GM19035 (cell line): ENCODE data around the gene MS4A6E.
"Not testable (repeated sequence)": the region's sequence is repeated elsewhere in the genome, so short reads cannot be mapped to it uniquely, and the experiment has no call there.

Experiments used
- ATAC-seq: cut with Tn5 transposase; IDR thresholded peaks from one replicate; pipeline ENCODE4 v1.9.1; 2021; ENCODE audit not compliant: unreplicated experiment

Gene MS4A6E, protein sequence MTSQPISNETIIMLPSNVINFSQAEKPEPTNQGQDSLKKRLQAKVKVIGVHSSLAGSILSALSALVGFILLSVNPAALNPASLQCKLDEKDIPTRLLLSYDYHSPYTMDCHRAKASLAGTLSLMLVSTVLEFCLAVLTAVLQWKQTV

DNA sequence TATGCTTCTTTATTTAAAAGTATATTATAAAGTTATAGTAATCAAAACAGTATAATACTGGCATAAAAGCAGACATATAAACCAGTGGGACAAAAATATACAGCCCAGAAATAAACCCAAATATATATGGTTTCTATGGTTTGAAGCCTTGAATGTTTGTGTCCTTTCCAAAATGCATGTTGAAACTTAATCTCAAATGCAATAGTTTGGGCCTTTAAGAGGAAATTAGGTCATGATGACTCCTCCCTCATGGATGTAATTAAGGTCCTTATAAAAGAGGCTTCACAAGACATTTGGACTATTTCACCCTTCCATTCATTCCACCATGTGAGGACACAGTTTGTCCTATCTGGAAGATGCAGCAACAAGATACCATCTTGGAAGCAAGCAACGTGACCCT is at the start of gene MS4A6E:
Gene MS4A6E (plus strand): TSS at position 301 of the 400 bp plus-strand sequence. CDS start 7,641 bp downstream, outside the sequence.
- no peak for ATAC-seq

DNA sequence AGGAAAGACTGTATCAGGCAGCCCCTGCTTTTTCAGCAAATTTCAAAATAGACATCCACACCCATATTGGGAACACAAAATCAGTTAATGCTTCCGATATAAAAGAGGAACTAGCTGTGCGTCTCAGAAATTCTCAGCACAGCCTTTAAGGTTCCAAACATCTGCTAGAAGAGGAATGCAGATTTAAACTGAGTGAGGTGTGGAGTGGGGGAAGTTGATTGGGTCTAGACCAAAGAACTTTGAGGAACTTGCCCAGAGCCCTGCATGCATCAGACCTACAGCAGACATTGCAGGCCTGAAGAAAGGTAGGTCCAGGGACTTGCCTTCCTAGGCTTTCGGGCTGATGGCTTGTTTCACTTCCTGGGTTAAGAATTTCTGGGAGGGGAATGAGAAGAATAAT is 46.6 kb upstream of the MS4A6E start, which contains the start of gene MS4A4A:
Gene MS4A4A (plus strand): TSS at position 255 of the 400 bp plus-strand sequence. CDS start 10 bp downstream, at position 265.
- ATAC-seq = no peak

DNA sequence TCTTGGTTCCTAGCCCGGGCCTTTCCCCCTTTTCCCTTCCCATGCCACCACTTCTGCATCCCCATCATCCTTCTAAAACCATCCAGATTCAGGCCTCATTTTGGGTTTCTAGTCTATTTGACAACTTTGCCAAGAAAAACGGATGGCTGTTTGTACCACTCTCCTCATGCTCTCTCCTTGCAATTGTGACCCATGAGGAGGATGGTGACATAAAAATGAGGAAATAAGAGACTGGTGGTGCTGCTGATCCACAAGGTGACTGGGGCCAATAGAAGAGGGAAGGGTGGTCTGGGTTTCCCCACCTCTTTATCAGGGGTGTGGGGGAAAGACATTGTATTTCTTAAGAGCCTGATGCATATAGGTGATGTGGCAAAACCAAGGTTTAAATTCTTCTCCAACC is 45.6 kb upstream of the MS4A6E start:
- no peak for ATAC-seq

DNA sequence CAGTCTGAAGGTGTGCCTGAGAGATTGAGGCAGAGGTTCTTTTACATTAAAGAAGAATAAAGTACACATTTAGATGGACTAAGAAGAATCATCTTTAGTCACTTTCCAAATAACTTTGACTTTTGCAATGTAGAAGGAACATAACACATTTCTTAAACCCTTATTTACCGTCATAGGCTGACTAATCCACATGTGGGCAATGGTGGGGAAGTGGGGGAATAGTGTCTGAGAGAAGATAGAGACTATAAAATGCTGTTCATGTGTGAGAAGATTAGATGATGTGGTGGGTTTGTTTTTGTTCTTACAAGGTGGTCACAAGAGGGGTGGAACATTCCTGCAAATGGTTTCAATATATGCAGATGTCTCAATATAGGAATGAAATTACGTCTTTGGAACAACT is 44.8 kb upstream of the MS4A6E start:
- ATAC-seq = no peak

DNA sequence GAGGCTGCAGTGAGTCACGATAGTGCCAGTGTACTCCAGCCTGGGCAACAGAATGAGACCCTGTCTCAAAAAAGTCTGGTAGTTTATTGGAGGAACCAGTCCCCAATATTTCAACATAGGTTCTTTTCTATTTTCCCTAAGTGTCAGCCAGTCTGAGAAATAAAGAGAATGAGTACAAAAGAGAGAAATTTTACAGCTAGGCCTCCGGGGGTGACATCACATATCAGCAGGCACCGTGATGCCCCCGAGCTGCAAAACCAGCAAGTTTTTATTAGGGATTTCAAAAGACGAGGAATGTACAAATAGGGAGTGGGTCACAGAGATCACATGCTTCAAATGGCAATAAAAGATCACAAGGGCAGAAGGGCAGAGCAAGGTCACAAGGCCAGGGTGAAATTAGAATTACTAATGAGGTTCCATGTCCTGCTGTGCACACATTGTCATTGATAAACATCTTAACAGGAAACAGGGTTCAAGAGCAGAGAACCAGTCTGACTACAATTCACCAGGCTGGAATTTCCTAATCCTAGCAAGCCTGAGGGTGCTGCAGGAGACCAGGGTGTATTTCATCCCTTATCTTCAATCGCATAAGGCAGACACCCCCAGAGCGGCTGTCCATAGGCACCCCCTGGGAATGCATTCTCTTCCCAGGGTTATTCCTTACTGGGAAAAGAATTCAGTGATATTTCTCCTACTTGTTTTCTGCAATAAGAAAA is 41.5 kb upstream of the MS4A6E start:
- not testable (repeated sequence) for ATAC-seq

DNA sequence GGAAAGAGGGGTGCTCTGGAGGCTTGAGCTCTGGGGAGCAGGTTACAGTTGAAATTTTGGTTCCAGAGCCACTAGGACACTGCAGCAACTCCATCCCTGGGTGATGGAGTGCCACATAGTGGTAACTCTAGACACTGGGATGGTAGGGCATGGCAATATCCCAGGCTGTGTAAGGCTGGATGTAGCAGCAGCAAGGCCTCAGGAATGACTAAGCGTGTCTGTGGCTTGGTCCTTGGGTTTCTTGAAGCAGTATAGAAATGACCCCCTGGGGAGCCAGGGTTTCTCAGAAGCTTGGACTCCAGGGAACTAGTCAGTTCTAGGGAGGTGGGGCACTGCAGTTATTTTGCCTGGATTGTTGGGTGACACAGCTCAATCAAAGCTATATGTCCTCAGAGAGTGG is 38.5 kb upstream of the MS4A6E start:
- no peak for ATAC-seq

DNA sequence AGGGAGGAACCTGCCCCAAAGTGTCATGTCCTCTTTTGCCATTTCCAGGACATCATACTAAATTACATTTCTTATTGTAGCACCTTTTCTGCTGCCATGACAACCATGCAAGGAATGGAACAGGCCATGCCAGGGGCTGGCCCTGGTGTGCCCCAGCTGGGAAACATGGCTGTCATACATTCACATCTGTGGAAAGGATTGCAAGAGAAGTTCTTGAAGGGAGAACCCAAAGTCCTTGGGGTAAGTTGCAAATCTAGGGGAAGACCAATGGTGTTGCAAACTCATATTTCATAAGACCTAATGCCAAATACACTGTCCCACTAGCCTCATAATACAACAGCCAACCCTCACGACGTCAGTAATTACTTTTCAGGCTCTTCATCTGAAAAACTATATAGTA is 34.9 kb upstream of the MS4A6E start:
- no peak for ATAC-seq

DNA sequence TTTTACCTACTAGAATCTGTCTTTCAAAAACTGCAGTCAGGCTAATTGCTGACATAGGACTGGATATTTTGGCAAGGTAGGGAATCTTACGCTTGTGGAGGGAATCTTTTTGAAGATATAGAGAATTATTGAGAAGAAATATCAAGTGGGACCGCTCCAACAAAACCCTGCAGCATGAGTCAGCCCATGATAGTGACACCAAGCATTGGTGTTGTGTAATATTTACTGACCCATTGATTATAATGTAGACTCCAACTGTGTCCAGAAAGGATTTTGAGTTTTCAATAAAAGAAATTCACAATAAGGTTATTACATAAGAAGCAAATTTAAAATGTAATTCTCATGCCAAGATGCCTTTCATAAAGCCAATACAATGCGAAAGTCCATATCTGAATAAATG is 25.9 kb upstream of the MS4A6E start:
- ATAC-seq = no peak

DNA sequence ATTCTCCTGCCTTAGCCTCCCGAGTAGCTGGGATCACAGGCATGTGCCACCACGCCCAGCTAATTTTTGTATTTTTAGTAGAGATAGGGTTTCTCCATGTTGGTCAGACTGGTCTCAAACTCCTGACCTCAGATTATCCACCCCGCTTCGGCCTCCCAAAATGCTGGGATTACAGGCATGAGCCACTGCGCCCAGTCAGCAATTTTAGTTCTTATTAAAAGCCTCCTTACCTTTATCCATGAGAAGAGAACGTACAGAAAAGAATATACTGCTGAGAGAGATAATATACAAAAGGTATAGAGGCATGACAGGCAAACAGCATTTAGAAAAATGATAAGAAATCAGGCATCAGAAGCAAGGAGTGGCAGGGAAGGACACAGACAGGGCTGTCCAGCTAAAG is 25.2 kb upstream of the MS4A6E start:
- not testable (repeated sequence) for ATAC-seq

DNA sequence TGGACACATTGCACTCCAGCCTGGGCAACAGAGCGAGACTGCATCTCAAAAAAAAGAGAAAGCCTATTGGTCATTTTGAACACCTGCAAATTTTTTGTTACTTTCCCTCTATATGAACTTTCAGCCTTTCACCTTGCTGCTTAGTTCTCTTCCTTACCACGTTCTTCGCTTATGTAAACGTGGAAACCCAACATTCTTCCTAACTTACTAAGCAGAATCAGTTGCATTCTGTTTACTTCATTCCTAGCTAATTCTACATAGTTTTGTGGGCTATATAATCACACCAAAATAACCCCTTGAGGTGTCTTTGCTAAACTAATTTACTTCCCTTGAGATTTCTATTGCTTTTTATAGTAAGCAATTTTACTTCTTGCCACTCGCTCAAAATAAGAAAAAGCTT is 23.4 kb upstream of the MS4A6E start:
- ATAC-seq = no peak

DNA sequence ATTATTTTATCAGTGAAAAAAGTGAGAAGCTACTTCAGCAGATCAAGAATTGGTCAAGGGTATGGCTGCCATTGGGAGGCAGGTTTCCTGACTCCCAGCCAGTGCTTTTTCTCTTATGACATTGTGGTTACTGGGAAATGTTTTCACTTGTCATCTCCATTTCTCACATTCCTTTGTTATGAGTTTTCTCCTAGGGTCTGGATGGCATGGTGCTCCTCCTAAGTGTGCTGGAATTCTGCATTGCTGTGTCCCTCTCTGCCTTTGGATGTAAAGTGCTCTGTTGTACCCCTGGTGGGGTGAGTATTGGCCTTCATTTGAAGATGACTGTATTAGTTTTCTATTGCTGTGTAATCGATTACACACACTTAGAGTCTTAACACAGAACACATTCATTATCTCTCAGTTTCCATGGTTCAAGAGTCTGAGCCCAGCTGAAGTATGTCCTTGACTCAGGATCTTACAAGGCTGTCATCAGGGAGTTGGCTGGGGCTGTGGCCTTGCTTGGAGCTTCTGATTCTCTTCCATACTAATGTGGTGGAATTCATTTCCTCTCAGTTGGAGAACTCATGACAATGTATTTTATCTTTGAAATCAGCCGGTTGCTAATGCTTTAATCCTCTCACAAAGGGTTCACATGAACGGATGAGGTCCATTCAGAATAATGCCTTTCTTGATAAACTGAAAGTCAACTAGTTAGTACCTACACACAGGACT is 21.0 kb upstream of the MS4A6E start:
- no peak for ATAC-seq

DNA sequence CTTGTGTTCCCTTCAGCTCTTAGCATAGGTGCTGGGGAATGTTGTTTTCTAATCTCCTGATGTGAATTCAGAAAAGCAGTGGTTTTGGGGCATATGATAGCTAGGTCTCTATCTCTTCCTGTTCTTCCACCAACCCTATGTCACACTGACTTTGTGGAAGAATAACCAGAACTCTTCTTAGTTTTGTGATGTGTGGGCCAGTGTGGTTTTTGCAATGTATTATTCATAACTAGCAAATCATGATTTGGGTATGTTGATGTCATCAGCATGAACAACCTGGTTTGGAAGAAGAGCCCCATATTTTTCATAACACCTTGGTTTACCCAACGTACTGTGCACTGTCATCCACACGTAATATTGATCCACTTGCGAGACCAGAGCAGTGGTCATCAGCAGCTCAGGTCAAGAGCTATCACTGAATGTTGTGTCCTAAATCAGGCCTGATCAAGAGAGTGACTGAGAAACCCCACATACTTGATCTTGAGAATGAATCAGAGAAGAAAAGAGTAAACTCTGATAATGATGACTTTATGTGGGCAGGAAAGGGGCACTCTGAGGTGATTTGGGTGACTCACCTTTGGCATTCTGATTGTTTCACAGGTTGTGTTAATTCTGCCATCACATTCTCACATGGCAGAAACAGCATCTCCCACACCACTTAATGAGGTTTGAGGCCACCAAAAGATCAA is 19.4 kb upstream of the MS4A6E start:
- ATAC-seq = no peak

DNA sequence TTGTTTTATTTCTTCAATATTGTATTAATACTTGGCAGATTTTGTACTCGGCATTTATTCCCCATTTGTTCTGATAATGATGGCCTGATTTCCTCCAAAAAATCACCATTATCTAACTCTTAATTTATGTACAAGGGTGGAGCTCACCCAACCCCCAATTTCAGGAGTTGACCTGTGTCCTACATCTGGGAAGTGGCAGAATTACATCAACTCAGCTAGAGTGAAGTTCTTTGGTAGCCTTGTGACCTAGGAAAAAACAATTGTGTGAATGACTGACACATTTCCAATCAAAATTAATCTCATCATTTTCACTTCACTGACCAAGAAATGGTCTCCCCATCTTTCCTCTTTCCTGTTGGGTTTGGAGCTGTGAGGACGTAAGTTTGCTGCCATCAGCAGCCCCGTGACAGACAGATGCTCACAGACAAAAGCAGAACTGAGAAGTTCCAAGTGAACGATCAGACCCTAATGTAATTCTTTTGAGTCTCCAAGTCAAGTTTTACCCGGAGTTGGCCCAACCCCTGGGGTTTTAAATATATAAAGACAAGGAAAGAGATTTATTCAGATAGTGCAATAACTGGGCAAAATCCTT is 16.6 kb upstream of the MS4A6E start:
- no peak for ATAC-seq

DNA sequence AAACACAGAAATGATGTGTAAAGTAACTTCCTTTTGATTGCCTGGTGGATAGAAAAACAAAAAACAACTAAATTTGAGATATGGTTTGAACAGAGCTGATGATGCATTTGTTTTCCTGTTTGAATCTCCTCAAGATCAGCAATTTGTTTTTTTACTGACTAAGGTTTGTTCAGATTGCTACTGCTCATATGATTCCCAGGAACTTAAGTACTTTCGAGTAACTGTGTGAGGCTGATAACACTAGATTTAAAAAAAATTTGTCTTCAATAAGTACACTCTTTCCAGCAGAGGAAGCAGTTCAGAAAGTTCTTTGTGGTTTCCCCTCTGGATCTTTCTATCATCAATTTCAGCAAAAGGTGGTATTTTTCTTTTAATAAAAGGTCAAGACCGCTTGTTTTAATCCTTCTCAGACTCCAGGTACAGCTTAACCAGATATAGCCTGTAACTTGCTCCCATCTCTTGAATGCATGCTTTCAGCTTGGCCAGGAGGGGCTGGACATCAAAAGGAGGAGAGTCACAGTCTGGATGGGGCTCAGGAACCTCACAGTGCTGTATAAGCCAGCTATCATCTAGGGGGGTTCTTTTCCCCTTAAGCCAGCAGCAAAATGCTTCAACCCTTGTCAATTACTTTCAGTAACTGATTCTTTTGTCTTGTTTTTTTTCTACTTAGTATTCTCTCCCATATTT is 12.3 kb upstream of the MS4A6E start:
- no peak for ATAC-seq

DNA sequence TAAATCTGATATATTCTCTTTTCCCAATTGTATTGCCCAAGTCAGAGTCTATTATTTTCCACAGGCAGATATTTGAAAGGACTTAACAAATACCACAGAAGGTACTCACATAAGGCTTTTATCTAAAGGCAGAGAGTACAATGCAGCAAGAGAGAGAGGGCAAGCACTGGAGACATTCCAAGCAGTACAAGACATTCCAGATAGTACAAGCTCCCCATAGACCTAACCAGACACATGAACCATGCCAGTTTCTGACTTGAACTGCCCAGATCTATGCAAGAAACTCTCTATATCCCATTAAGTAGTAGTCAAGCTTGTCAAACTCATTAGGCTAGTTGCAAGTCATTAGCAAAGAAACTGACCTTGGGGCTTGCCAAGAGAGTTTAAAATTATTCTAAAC is 11.2 kb upstream of the MS4A6E start:
- ATAC-seq = no peak

DNA sequence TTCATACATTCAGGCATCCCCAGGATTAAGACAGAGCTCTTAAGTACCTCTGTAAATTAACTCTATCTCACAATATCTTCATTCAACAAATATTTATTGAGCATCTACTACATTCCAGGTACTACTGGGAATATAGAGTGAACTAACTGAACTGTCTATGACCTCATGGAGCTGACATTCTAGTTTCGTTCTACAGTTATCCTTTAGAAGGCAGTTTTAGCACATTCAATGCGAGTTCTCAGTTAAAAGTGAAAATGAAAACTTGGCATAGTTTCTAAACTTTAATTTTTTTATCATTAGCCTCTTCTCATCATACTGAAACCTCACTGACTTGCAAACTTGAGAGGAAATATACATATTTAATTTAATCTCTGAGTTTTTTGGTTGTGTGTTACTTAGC is 10.7 kb upstream of the MS4A6E start:
- no peak for ATAC-seq

DNA sequence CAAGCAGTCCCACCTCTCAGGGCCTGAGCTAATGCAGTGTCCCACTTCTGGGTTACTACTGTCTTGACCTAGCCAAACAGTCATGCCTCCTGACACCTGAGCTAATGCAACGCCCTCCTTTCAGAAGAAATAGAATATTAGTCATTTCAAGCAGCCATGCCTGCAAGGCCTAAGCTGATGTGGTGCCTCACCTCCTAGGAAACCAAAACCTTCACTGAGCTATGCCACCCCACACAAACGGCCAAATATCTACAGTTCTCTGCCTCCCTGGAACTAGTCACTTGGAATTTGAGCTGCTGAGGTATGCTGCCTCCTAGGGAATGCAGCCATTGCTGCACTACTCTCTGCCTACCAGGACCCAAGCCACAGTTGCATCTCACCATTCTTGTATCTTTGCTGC is 8.3 kb upstream of the MS4A6E start:
- ATAC-seq = no peak

DNA sequence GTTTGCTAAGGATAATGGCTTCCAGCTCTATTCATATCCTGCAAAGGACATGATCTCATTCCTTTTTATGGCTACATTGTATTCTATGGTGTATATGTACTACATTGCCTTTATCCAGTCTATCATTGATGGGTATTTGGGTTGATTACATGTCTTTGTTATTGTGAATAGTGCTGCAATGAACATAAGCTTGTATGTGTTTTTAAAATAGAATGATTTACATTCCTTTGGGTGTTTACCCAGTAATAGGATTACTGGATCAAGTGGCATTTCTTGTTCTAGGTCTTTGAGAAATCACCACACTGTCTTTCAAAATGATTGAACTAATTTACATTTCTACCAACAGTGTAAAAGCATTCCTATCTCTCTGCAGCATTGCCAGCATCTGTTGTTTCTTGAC is 6.0 kb upstream of the MS4A6E start:
- ATAC-seq = no peak

DNA sequence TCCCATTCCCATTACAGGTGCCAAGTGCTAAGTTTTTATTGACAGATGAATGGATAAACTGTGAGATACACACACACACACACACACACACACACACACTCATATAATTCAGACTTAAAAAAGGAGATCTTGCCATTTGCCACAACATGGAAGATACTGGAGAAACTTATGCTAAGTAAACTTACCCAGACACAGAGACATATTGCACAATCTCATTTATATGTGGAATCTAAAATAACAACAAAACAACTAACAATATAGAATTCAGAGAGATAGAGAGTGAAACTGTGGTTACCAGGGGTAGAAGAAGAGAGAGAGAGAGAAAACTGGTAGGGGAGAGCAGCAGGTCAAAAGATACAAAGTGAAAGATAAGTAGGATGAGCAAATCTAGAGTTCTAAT is 1.4 kb downstream of the MS4A6E start:
- no peak for ATAC-seq

DNA sequence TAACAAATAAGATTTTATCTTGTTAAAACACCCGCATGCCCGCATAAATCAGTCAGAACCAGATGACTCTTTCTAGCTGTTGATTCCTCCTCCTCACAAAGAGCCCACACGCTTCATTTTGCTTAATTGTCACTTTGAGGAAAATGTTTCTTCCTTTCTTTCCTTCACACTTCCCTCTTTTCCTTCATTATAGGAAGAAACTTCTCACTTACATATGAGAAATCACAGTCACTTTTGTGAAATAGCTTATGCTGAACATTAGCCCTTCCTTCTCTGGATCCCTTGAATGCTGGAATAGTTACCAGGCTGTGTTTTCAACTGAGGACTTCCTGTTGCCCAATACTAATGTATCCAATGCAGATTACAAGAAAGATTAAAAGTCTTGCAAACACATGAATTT is 5.8 kb downstream of the MS4A6E start:
- ATAC-seq = no peak
